KMS-11 (cell line): ENCODE results near the gene ECM2.

Source experiments
- H2AFZ ChIP-seq: fragments of 200-600 bp; sonication (generic); 2 replicates; pipeline ENCODE4 v1.6.1; 2016; ENCODE audit warnings: antibody characterized with exemption, mixed run types, low read depth
- H3K27ac ChIP-seq: fragments of 200-600 bp; sonication (generic); 2 replicates; pipeline ENCODE4 v1.6.1; 2016; ENCODE audit warnings: mild to moderate bottlenecking, mixed run types
- H3K27me3 ChIP-seq: fragments of 200-600 bp; sonication (generic); 2 replicates; pipeline ENCODE4 v1.6.1; 2017; ENCODE audit warnings: mild to moderate bottlenecking, low read depth, mixed run types, moderate library complexity; ENCODE audit not compliant: insufficient read depth
- H3K36me3 ChIP-seq: fragments of 200-600 bp; sonication (generic); 2 replicates; pipeline ENCODE4 v1.6.1; 2017; ENCODE audit warnings: mild to moderate bottlenecking, mixed run types; ENCODE audit not compliant: insufficient read depth
- H3K4me1 ChIP-seq: fragments of 200-600 bp; sonication (generic); 2 replicates; pipeline ENCODE4 v1.6.1; 2016; ENCODE audit warnings: mild to moderate bottlenecking, low read depth, mixed run types; ENCODE audit not compliant: poor library complexity, severe bottlenecking
- H3K4me2 ChIP-seq: fragments of 200-600 bp; sonication (generic); 2 replicates; pipeline ENCODE4 v1.7.0; 2016; ENCODE audit warnings: mild to moderate bottlenecking, mixed run types
- H3K4me3 ChIP-seq: fragments of 200-600 bp; sonication (generic); IDR thresholded peaks from 2 replicates; pipeline ENCODE4 v1.6.1; 2017; ENCODE audit warnings: low read depth, low read length, mixed read lengths; ENCODE audit not compliant: insufficient read depth
- H3K79me2 ChIP-seq: fragments of 200-600 bp; sonication (generic); 2 replicates; pipeline ENCODE4 v1.6.1; 2016; ENCODE audit warnings: low read depth, mixed run types; ENCODE audit not compliant: insufficient read depth
- H3K9ac ChIP-seq: fragments of 200-600 bp; sonication (generic); 2 replicates; pipeline ENCODE4 v1.6.1; 2016; ENCODE audit warnings: mild to moderate bottlenecking, mixed run types
- H4K20me1 ChIP-seq: fragments of 200-600 bp; sonication (generic); 2 replicates; pipeline ENCODE4 v1.6.1; 2016; ENCODE audit warnings: mild to moderate bottlenecking, mixed run types; ENCODE audit not compliant: insufficient read depth
- CTCF ChIP-seq: fragments of 200-600 bp; sonication (generic); conservative IDR thresholded peaks from 2 replicates; pipeline ENCODE4 v1.6.1; 2017; ENCODE audit warnings: low read depth, mild to moderate bottlenecking, antibody characterized with exemption, low read length, moderate library complexity, mixed read lengths

Gene ECM2

GRCh38 chr9:92492781-92493401 lies 42.9 kb downstream of the ECM2 start:
- no peaks in the 10 kb centered on the region for H3K36me3 ChIP-seq
- peaks cover 17% of the 10 kb centered on the region for H3K4me1 ChIP-seq
- no peak overlapping the region for H3K9ac ChIP-seq
- no peak overlapping the region for H2AFZ ChIP-seq
- no peak overlapping the region for H3K4me2 ChIP-seq
- no peak overlapping the region for H3K27ac ChIP-seq
- no peaks in the 10 kb centered on the region; the same call in 1 of the 2 replicates for H4K20me1 ChIP-seq
- H3K79me2 ChIP-seq: no peaks in the 10 kb centered on the region
- no peak overlapping the region for H3K4me3 ChIP-seq
- TF ChIP-seq CTCF: no peak
- H3K27me3 ChIP-seq: no peaks in the 10 kb centered on the region

- H3K36me3 ChIP-seq: no peaks in the 10 kb centered on the region
- H3K27ac ChIP-seq: no peak overlapping the region
- H3K27me3 ChIP-seq: no peaks in the 10 kb centered on the region
- no peak overlapping the region for H3K4me3 ChIP-seq
- no peaks in the 10 kb centered on the region for H3K79me2 ChIP-seq
- H4K20me1 ChIP-seq: no peaks in the 10 kb centered on the region; the same call in 1 of the 2 replicates
- H3K4me2 ChIP-seq: no peak overlapping the region
- TF ChIP-seq CTCF: no peak
- H3K9ac ChIP-seq: no peak overlapping the region
- H2AFZ ChIP-seq: no peak overlapping the region
- H3K4me1 ChIP-seq: no peaks in the 10 kb centered on the region
Measured at GRCh38 chr9:92488681-92489550, 46.9 kb downstream of the ECM2 start.

- Histone ChIP-seq H3K4me2 (no peak overlapping the region), H3K79me2 (no peaks in the 10 kb centered on the region), H3K27ac (no peak overlapping the region)
Measured at GRCh38 chr9:92486371-92486770, 49.4 kb downstream of the ECM2 start.

GRCh38 chr9:92484563-92484962 lies 51.2 kb downstream of the ECM2 start:
- Histone ChIP-seq H3K36me3 (no peaks in the 10 kb centered on the region), H4K20me1 (no peaks in the 10 kb centered on the region), H3K27me3 (no peaks in the 10 kb centered on the region), H2AFZ (no peak overlapping the region), H3K4me3 (no peak overlapping the region), H3K9ac (no peak overlapping the region), H3K27ac (no peak overlapping the region), H3K4me1 (no peaks in the 10 kb centered on the region), H3K79me2 (no peaks in the 10 kb centered on the region), H3K4me2 (no peak overlapping the region)
- no peak for TF ChIP-seq CTCF

More at GRCh38 chr9:92486371-92486770, 49.4 kb downstream of the ECM2 start:
- Histone ChIP-seq H3K27me3 (no peaks in the 10 kb centered on the region), H3K36me3 (no peaks in the 10 kb centered on the region), H4K20me1 (no peaks in the 10 kb centered on the region; the same call in 1 of the 2 replicates), H3K4me1 (no peaks in the 10 kb centered on the region), H2AFZ (no peak overlapping the region), H3K9ac (no peak overlapping the region), H3K4me3 (no peak overlapping the region)
- no peak for TF ChIP-seq CTCF
